WI38 (cell line): ENCODE data around the gene DOCK11.
"Not testable (repeated sequence)": the region's sequence is repeated elsewhere in the genome, so short reads cannot be mapped to it uniquely, and the experiment has no call there.

ENCODE experiments used
- H3K4me3 ChIP-seq: 2 replicates; pipeline ENCODE4 v1.5.1; 2011; ENCODE audit warnings: low read depth, mild to moderate bottlenecking, control low read depth, low read length
- TF ChIP-seq, protein P1 (sequence below): IDR thresholded peaks from 2 replicates; pipeline ENCODE4 v1.5.1; 2012; ENCODE audit warnings: low read depth, mild to moderate bottlenecking, control low read depth, low read length

Gene DOCK11

DNA sequence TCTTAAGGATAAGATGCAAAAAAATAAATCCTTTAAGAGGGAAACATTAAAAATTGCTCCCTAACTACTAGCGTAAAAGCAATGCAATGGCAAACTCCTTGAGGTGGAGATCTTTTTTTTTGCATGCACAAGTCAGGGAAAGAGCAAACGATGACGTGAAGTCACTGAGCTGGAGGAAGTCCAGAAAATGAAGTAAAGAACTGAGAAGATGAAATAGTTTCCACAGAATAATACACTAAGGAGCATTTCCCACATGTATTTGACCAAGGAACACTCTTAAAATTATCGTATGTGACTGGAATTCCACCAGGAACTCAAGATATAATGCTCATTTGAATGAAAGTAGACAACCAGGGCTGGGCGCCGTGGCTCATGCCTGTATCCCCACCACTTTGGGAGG lies 21.0 kb upstream of the DOCK11 start:
- TF ChIP-seq, protein P1, sequence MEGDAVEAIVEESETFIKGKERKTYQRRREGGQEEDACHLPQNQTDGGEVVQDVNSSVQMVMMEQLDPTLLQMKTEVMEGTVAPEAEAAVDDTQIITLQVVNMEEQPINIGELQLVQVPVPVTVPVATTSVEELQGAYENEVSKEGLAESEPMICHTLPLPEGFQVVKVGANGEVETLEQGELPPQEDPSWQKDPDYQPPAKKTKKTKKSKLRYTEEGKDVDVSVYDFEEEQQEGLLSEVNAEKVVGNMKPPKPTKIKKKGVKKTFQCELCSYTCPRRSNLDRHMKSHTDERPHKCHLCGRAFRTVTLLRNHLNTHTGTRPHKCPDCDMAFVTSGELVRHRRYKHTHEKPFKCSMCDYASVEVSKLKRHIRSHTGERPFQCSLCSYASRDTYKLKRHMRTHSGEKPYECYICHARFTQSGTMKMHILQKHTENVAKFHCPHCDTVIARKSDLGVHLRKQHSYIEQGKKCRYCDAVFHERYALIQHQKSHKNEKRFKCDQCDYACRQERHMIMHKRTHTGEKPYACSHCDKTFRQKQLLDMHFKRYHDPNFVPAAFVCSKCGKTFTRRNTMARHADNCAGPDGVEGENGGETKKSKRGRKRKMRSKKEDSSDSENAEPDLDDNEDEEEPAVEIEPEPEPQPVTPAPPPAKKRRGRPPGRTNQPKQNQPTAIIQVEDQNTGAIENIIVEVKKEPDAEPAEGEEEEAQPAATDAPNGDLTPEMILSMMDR: no peak
- no peak overlapping the region for H3K4me3 ChIP-seq

DNA sequence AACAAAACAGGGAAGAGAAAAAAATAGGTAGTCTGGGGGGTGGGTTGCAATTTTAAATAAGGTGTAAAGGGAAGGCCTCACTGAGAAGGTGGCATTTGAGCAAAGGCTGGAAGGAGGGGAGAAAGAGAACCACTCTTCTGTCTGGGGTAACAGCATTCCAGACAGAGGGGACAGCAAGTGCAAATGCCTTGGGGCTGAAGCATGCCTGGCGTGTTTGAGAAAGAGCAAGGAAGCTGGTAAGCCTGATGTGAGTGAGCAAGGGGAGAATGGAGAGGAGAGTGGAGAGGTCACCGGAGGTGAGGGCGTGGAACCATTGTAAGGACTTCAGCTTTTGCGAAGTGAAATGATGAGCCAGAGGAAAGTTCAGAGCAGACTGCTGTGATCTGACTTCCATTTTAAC lies 19.7 kb upstream of the DOCK11 start:
- no peak overlapping the region for H3K4me3 ChIP-seq
- TF ChIP-seq, protein P1: no peak

- TF ChIP-seq, protein P1: no peak
- H3K4me3 ChIP-seq: no peak overlapping the region
Measured at GRCh38 chrX:118480172-118480571, 15.4 kb upstream of the DOCK11 start.

GRCh38 chrX:118482384-118482783 lies 13.2 kb upstream of the DOCK11 start:
- H3K4me3 ChIP-seq: not testable (repeated sequence)

DNA sequence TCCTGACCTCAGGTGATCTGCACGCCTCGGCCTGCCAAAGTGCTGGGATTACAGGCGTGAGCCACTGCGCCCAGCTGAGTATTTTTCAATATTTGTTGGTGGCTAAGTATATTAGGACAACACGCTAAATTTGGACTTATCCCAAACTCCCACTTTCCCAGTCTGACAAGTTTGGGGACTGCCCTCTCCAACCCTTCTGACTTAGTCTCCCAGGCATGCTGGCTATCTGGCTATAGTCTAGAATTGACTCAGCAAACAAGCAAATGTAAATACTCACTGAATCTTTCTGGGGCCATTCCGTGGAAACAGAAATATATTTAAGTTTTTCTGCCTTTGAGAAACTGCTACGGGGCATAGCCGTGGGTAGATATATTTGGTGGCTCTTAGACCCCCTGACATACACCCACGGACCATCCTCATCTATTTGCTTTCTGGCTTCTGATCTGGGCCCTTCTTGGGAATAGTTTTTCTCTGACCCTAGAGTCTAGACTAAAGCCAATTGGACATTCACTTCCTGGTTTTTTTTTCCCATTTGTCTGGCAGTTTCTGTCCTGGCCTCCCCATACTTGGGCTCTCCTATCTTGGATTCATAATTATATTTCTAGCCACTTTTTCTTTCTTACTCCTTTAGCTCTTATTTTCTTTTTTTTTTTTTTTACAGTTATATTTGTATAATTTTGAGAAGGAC lies 11.3 kb upstream of the DOCK11 start:
- H3K4me3 ChIP-seq: no peak overlapping the region

DNA sequence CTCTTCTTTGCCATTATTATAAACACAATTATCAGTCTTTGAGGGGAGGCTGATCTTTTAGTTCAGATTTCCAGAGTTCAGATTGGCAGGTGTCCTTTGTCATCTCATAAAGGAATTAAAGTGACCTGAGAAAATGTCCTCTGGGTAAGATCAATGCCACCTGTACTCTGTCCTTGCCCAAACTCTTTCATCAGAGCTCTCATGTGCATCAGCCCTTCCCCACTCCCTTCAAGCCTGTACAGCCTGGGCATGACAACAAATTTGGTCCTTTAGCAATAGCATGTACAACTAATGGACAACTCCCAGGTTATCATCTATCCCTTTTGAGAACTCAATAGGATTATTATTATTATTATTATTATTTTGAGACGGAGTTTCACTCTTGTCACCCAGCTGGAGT lies 8.9 kb upstream of the DOCK11 start:
- H3K4me3 ChIP-seq: not testable (repeated sequence)

More for the DNA sequence above, 11.3 kb upstream of the DOCK11 start:
- TF ChIP-seq, protein P1: no peak

- H3K4me3 ChIP-seq: no peak overlapping the region
- TF ChIP-seq, protein P1: no peak
Measured at GRCh38 chrX:118493016-118493415, 2.6 kb upstream of the DOCK11 start.

DNA sequence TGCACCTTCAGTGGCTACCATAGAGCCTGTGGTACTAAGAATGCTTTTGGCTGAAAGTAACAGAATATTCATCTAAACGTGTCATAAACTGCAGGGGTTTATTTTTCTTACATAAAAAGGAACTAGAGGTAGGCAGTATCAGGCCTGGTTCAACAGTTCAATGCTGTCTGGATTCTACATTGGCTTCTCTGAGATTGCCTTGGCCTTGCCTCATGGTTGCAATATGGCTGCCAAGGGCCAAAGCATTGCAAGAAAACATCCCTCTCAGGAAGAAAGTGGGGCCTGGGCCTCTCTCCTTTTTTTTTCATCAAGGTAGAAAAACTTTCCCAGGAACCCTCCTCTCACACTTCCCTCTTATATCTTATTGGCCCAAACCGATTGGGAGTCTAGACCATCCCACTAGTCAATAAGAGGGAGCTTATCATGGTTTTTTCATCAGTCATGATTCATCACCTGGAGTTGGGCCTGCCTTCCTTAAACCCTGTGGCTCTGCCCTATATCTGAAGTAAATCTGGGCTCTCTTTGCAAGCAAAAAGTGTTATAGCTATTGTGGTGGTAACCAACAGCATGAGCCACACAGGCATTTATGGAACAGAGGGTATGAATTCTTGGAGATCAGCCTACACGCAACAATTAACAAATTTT lies 1.8 kb upstream of the DOCK11 start:
- H3K4me3 ChIP-seq: no peak overlapping the region
- TF ChIP-seq, protein P1: no peak
